GM19043 (cell line): ENCODE data around the gene BCAS1.
"Not testable (repeated sequence)": the region's sequence is repeated elsewhere in the genome, so short reads cannot be mapped to it uniquely, and the experiment has no call there.

Experiments
- ATAC-seq: cut with Tn5 transposase; IDR thresholded peaks from one replicate; pipeline ENCODE4 v1.9.1; 2021; ENCODE audit warnings: low read depth; ENCODE audit not compliant: unreplicated experiment

The BCAS1 gene

DNA sequence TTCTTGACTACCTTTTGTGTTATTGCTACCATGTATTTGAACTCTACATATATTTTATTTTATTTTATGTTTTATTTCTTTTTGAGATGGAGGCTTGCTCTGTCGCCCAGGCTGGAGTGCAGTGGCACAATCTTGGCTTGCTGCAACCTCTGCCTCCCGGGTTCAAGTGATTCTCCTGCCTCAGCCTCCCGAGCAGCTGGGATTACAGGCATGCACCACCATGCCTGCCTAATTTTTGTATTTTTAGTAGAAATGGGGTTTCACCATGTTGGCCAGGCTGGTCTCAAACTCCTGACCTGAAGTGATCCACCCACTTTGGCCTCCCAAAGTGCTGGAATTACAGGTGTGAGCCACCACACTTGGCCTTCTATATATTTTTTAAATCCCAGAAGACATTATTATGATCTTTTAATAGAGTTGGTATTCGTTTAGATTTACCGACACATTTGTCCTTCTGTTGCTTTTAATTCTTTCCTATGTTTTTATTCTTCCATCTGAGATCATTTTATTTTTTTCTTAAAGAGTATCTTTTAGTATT lies 137.7 kb downstream of the BCAS1 start:
- ATAC-seq: not testable (repeated sequence)

- ATAC-seq: no peak
Measured at GRCh38 chr20:53931597-53931996, 138.8 kb downstream of the BCAS1 start.

- no peak for ATAC-seq
Measured at GRCh38 chr20:53930651-53931504, 139.5 kb downstream of the BCAS1 start.

- ATAC-seq: peak; percentile 62
Measured at GRCh38 chr20:53929974-53930650, 140.3 kb downstream of the BCAS1 start.

DNA sequence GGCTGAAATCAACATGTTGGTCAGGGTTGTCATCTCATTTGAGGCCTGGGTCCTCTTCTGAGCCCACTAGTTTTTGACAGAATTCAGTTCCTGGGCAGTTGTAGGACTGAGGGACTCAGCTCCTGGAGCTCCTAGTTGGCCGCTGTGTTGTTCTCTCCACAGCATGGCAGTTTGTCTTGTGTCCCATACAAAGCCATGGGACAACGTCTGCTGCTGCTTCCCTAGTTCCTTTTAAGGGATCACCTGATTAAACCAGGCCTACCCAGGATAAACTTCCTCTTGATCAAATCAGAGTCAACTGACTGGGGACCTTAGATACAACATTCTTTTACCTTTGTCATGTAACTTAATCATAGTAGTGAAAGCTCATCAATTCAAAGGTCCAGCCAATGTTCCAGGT lies 141.0 kb downstream of the BCAS1 start:
- ATAC-seq: no peak

DNA sequence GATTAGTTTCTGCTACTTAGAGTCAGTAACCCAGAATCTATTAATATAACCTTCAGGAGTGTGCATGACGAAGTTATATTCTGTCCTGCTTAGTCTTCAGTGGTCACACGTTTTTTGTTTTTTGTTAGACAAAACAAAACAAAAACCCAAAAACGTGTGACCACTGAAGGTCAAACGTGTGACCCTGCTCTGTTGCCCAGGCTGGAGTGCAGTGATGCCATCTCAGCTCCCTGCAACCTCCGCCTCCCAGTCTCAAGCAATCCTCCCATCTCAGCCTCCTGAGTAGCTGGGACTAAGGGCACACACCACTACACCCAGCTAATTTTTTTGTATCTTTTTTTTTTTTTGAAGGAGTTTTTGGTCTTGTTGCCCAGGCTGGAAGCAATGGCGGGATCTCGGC lies 142.4 kb downstream of the BCAS1 start:
- no peak for ATAC-seq

GRCh38 chr20:53926428-53927028 lies 143.9 kb downstream of the BCAS1 start:
- peak; percentile 47 for ATAC-seq

- no peak for ATAC-seq
Measured at GRCh38 chr20:53925651-53926401, 144.6 kb downstream of the BCAS1 start.

DNA sequence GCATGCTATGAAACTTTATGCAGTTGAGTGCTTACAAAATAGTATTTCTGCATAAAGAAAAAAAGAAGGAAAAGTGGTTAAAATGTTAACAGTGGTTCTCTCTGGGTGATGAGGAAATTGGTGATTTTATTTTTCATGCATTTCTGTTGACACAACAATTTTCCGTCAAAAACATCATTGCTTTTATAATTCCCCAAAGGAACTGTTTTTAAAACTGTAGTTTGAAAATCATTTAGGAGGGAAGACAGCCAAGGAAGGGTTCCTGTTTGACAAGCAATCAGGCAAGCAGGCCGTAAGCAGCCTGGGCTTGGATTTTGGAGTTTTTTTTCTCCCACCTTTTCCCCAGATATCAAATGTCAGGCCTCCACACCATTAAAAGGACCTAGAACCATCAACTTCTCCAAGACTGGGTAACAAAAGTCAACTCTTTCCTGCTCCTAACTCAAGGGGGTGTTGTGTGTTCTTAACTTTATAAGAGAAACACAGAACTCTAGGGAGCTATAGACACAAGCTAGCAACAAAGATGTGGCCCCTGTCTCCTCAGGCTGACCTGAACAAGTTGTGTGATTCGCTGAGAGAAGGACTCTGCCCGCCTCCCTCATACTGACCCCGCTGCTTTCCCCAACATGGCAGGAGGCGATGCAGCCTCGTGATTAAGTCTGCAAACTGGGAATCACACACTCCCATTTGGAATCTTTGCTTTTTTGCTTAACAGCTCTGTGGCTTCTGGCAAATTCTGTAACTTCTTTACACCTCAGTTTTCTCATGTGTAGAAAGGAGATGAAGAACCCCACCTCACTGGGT lies 146.6 kb downstream of the BCAS1 start:
- no peak for ATAC-seq

- peak; percentile 43 for ATAC-seq
Measured at GRCh38 chr20:53922901-53923314, 147.5 kb downstream of the BCAS1 start.

- ATAC-seq: no peak
Measured at GRCh38 chr20:53921443-53921973, 148.9 kb downstream of the BCAS1 start.

GRCh38 chr20:53920647-53921245 lies 149.6 kb downstream of the BCAS1 start:
- ATAC-seq: no peak

GRCh38 chr20:53919886-53920285 lies 150.5 kb downstream of the BCAS1 start:
- no peak for ATAC-seq

GRCh38 chr20:53918949-53919361 lies 151.4 kb downstream of the BCAS1 start:
- ATAC-seq: no peak

- ATAC-seq: no peak
Measured at GRCh38 chr20:53918020-53918311, 152.4 kb downstream of the BCAS1 start.

DNA sequence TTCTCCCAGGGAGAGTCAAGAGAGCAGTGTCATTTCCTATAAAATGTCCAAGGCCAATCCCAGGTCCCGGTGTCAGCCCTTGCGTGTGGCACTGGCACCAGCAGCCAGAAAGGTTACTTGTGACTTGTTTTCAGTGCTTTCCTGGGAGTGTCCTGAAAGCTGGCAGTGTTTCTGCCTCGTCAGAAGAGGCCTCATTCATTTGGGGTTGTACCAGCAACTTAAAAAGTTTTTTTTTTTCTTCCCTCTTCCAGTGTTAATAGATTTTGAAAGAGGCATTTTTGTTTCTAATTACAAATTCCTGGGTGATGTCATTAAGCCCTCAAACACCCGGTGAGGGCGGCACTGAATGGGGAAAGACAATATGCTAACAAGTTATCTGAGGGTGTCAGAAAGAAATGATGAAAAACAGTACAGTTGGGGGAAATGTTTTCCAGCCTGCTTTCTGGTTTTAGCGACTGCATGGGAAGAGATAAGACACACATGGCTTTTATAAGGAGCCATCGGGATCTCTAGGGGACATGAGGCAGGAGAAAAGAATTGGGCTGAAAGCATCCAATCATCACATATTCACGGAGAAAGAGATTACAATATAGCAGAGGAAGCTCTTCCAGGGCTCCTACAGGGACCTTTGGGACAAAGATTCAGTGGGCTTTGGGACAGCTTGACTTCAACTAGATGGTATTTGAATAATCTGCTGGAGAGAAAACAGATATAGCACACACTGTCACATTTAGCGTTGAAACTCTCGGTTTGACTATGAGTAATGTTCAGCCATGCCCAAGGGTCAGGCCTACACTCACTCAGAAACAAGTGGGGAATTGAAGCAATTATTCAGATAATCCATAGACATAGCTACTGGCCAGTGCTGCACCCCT lies 153.0 kb downstream of the BCAS1 start:
- ATAC-seq: peak; percentile 76

DNA sequence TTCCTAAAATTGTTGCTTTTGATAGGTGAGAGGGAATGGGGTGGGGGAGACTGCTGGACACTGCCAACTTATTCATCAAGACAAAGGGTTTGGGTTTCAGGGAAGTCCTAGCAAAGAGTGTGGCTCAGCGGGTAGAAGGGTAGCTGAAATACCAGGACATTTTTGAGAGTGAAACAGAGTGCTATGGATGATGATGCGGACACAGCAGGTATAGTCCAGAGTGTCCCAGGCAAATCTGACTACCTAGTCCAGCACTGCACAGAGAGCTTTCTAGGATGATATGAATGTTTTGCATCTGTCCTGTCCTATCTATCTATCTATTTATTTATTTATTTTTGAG lies 154.3 kb downstream of the BCAS1 start:
- no peak for ATAC-seq

DNA sequence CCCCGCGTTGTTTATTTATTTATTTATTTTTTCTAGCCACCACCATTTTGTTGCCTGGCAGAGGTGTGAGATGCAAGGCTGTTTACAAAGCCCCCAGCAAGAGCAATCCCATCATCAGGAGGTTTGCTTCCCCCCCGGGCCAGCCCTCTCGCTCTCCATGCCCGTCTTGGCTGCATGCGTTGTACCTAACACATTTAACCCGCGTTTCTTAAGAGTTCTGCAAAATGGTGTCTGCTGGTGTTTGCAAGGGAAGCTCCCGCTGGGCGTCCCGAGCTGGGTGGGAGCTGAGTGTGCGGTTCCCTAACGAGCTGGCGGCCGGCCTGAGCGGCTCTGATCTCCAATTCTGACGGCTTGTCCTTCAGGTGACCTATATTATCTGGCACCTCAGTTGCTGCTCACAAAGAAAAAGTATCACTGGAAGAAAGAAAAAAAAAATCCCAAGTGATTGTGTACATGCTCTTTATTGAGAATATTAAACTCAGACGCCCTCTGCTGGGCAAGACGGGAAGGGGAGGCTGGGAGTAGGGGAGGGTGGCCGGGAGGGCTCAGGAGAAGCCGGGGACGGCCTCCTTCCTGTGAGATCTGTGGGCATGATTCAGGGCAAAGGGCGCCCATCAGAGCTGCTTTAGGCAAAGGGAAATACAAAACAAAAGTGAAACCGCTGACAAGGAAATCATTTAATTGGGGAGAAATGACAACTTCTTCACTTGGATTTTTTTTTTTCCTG lies 154.8 kb downstream of the BCAS1 start:
- peak; percentile 54 for ATAC-seq
